Heart left ventricle (tissue), 16 donors: ENCODE data around the gene PROZ. TPM values are rescaled to one million over a fixed set of nuclear protein-coding genes. Genes with fewer than 3 reads are reported as not detected.

Source experiments
- ATAC-seq, 4 donors: fragments of 200-7000 bp; cut with Tn5 transposase; one replicate each; pipeline ENCODE4 v1.9.1; 2020 to 2022; ENCODE audit warnings: moderate library complexity in 4 of 4, mild to moderate bottlenecking in 3 of 4, moderate number of reproducible peaks in 1 of 4
- DNase-seq, 5 donors: peaks; one replicate each; pipeline ENCODE4 v3.0.0-alpha.2; 2020
- H3K27ac ChIP-seq, 12 donors: fragments of 200-600 bp; sonication (generic) in 4 of 12; one replicate each; pipeline versions ENCODE4 v1.5.0 to v1.8.0; 2016 to 2022; ENCODE audit warnings: mild to moderate bottlenecking in 2 of 12
- H3K27me3 ChIP-seq, 9 donors: fragments of 200-600 bp; sonication (generic) in 2 of 9; one replicate each; pipeline versions ENCODE4 v1.5.1 to v1.8.0; 2016 to 2022; ENCODE audit warnings: mild to moderate bottlenecking in 3 of 9
- H3K36me3 ChIP-seq, 9 donors: fragments of 200-600 bp; sonication (generic) in 2 of 9; one replicate each; pipeline versions ENCODE4 v1.5.0 to v1.8.0; 2018 to 2022; ENCODE audit warnings: mild to moderate bottlenecking in 2 of 9
- H3K4me1 ChIP-seq, 12 donors: fragments of 200-600 bp; sonication (generic) in 4 of 12; one replicate each; pipeline versions ENCODE4 v1.5.0 to v1.8.0; 2016 to 2022; ENCODE audit warnings: mild to moderate bottlenecking in 3 of 12
- H3K4me3 ChIP-seq, 12 donors: fragments of 200-600 bp; sonication (generic) in 4 of 12; one replicate each; pipeline versions ENCODE4 v1.5.0 to v1.8.0; 2017 to 2022; ENCODE audit warnings: mild to moderate bottlenecking in 9 of 12, moderate library complexity in 4 of 12
- H3K9me3 ChIP-seq, 12 donors: fragments of 200-600 bp; sonication (generic) in 4 of 12; one replicate each; pipeline versions ENCODE4 v1.5.0 to v1.8.0; 2016 to 2022; ENCODE audit warnings: mild to moderate bottlenecking in 1 of 12
- POLR2A ChIP-seq, 2 donors: fragments of 450-650 bp; IDR thresholded peaks; one replicate each; pipeline ENCODE4 v1.6.1; 2017; ENCODE audit warnings: antibody characterized with exemption in 2 of 2, mild to moderate bottlenecking in 2 of 2, moderate library complexity in 2 of 2
- WGBS, 4 donors: extraction: QIAGEN DNeasy Blood & Tissue Kit in 2 of 4; methylation state at CpG; one replicate each; pipeline versions ENCODE4 v1.1.5 to v1.1.7; 2013 to 2018; 5-methylcytosine and 5-hydroxymethylcytosine counted together
- intact Hi-C, 10 donors: fragments of 100-400 bp; cut with DNase I; formaldehyde crosslinking; loops; one replicate each; pipeline versions ENCODE4 v1.11.1 to v1.14.2; 2022
- polyA plus RNA-seq, 2 donors: library from polyadenylated mRNA; stranded (reverse); fragments of 200-250 nt; gene quantifications; one replicate each; pipeline ENCODE4 v1.2.3, GENCODE V29; 2013
- total RNA-seq, 9 donors: library from RNA; depleted of rRNA in 2 of 9; stranded (reverse); fragments of >200 nt in 2 of 9; fragmentation: NEBNext Ultra II Directional in 3 of 9; extraction: Animal tissue kit (Norgen Biotek cat#: 25700) in 3 of 9; gene quantifications; one replicate each; pipeline versions ENCODE4 v1.1.0 to v1.2.4, GENCODE V29; 2016 to 2023
- TF ChIP-seq, protein P1 (sequence below), 12 donors: fragments of 200-600 bp; sonication (generic) in 4 of 12; IDR thresholded peaks; one replicate each; pipeline versions ENCODE4 v1.5.0 to v1.8.0; 2018 to 2022; ENCODE audit warnings: antibody characterized with exemption in 12 of 12, mild to moderate bottlenecking in 5 of 12
- donor health status: ischemic (EF 13 %, LVEDD 7.1; RV severe dilation, severe dysfunction).
- donor health status: healthy with polysubstance abuse.
- donor health status: DM: no; HTN: yes; CAD: no.
- donor health status: DM: no; HTN: no; CAD: no.
- donor health status: ischemic (EF 25% LVEDD 6.9; RV normal size, moderate dysfunction).
- donor health status: ischemic (EF 25% LVEDD 5.7; RV mildly dilated, moderate dysfunction).
- donor health status: healthy.
- donor health status: DM: yes; HTN: yes; CAD: no.
- donor health status: ischemic (EF 35%, LVEDD 5.7; RV mildly dilated, moderate dysfunction).
- donor health status: nonischemic (EF 11% LVEDD 7.7; RV severe dilation, severe dysfunction).
- donor health status: DM: yes; HTN: yes; CAD: no.
- donor health status: PGD.
- donor health status: ischemic (EF 29% LVEDD 5.4; RV normal size, mild dysfunction).
- donor health status: nonischemic (EF 23%, LVEDD 6.1; RV moderate dilation, normal function).

PROZ gene
- total and polyA plus RNA-seq, 11 donors = not detected

- intact Hi-C loops = no loop called here
- ATAC-seq (no peak), DNase-seq (no peak)
- Histone ChIP-seq H3K27ac (no peak overlapping the region), H3K4me1 (peaks cover 0 to 1% (median 0%) of the 10 kb centered on the region in 12 donors), H3K9me3 (no peaks in the 10 kb centered on the region), H3K36me3 (peaks cover 0 to 3% (median 0%) of the 10 kb centered on the region in 9 donors), H3K27me3 (peaks cover 0 to 1% (median 0%) of the 10 kb centered on the region in 9 donors), H3K4me3 (no peak overlapping the region)
- no peak for TF ChIP-seq POLR2A (IDR thresholded peaks at IDR 0.05)
- TF ChIP-seq, protein P1, sequence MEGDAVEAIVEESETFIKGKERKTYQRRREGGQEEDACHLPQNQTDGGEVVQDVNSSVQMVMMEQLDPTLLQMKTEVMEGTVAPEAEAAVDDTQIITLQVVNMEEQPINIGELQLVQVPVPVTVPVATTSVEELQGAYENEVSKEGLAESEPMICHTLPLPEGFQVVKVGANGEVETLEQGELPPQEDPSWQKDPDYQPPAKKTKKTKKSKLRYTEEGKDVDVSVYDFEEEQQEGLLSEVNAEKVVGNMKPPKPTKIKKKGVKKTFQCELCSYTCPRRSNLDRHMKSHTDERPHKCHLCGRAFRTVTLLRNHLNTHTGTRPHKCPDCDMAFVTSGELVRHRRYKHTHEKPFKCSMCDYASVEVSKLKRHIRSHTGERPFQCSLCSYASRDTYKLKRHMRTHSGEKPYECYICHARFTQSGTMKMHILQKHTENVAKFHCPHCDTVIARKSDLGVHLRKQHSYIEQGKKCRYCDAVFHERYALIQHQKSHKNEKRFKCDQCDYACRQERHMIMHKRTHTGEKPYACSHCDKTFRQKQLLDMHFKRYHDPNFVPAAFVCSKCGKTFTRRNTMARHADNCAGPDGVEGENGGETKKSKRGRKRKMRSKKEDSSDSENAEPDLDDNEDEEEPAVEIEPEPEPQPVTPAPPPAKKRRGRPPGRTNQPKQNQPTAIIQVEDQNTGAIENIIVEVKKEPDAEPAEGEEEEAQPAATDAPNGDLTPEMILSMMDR (IDR thresholded peaks at IDR 0.05) = no peak
- 81 to 100% (median 90%) methylated on average over 2 of the region's 2 CpGs for WGBS, 4 donors
Measured at GRCh38 chr13:113135281-113135760, 23.1 kb upstream of the PROZ start.

- no peak for DNase-seq
- no peak for ATAC-seq
- H3K36me3 ChIP-seq = peaks cover 0 to 12% (median 0%) of the 10 kb centered on the region in 9 donors
- intact Hi-C loops = no loop called here
- H3K27me3 ChIP-seq = no peaks in the 10 kb centered on the region
- TF ChIP-seq, protein P1 (IDR thresholded peaks at IDR 0.05) = no peak
- TF ChIP-seq POLR2A (IDR thresholded peaks at IDR 0.05) = no peak
- H3K4me1 ChIP-seq = no peaks in the 10 kb centered on the region
- no peak overlapping the region for H3K27ac ChIP-seq
- no peaks in the 10 kb centered on the region for H3K9me3 ChIP-seq
- 86 to 88% (median 87%) methylated on average over 11 of the region's 11 CpGs for WGBS, 4 donors
- no peak overlapping the region for H3K4me3 ChIP-seq
Measured at GRCh38 chr13:113137691-113138298, 20.7 kb upstream of the PROZ start.

GRCh38 chr13:113138792-113139551, 19.5 kb upstream of the PROZ start:
- DNase-seq = peak in 1 of 5 donors; percentile 13

DNA sequence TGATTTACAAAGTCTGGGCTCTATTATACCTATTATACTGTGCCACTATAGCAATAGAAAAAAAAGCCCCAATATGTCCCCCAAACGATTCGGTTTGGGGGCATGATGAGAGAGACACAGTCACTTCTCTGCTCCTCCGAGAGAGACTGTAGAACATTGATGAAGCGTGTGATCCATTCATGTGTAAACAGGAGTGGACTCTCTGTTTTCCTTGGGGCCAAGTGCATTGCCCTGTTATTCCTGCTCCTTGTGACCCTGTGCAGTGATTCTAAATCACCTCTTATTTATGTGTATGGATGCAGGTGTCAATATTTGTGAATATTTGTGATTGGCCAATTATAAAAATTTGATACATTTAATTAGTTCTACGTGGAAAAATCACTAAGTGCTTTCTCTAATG, 18.9 kb upstream of the PROZ start:
- intact Hi-C loops = no loop called here
- TF ChIP-seq POLR2A (IDR thresholded peaks at IDR 0.05) = no peak
- TF ChIP-seq, protein P1 (IDR thresholded peaks at IDR 0.05) = no peak
- Histone ChIP-seq H3K4me3 (no peak overlapping the region), H3K4me1 (no peaks in the 10 kb centered on the region), H3K27ac (no peak overlapping the region), H3K9me3 (no peaks in the 10 kb centered on the region), H3K27me3 (no peaks in the 10 kb centered on the region), H3K36me3 (peaks cover 0 to 12% (median 0%) of the 10 kb centered on the region in 9 donors)
- DNase-seq (no peak), ATAC-seq (no peak)
- 80 to 88% (median 86%) methylated on average over 5 of the region's 5 CpGs for WGBS, 4 donors

More at GRCh38 chr13:113138792-113139551, 19.5 kb upstream of the PROZ start:
- peaks cover 0 to 12% (median 0%) of the 10 kb centered on the region in 9 donors for H3K36me3 ChIP-seq
- H3K4me1 ChIP-seq = no peaks in the 10 kb centered on the region
- no peaks in the 10 kb centered on the region for H3K9me3 ChIP-seq
- H3K27me3 ChIP-seq = no peaks in the 10 kb centered on the region
- TF ChIP-seq, protein P1 (IDR thresholded peaks at IDR 0.05) = no peak
- TF ChIP-seq POLR2A (IDR thresholded peaks at IDR 0.05) = no peak
- no peak overlapping the region for H3K4me3 ChIP-seq
- H3K27ac ChIP-seq = no peak overlapping the region
- intact Hi-C loops = no loop called here
- ATAC-seq = no peak
- 77 to 84% (median 81%) methylated on average over 16 of the region's 16 CpGs for WGBS, 4 donors
